ENCODE data around the gene CLEC18B.
A peak's percentile ranks its signal among the peaks of the same experiment; 100 is the strongest.
"Not testable (repeated sequence)": the region's sequence is repeated elsewhere in the genome, so short reads cannot be mapped to it uniquely, and the experiment has no call there.

The CLEC18B gene
- 0 to 0.60 (median 0.32) reads per million in 3 experiments for total RNA-seq

GRCh38 chr16:74420612-74421481, at the start of gene CLEC18B:
Gene CLEC18B, minus strand, starts transcription at chr16:74421478. Its CDS starts 208 bp downstream, at chr16:74421270.
- DNase-seq: not testable (repeated sequence)

- DNase-seq: no peak
These were observed 48.7 kb upstream of the CLEC18B start for GRCh38 chr16:74469946-74470478.

GRCh38 chr16:74468807-74469525, 47.7 kb upstream of the CLEC18B start:
- no peak for DNase-seq

GRCh38 chr16:74466872-74467271, 45.6 kb upstream of the CLEC18B start:
- peak; percentile 36 for DNase-seq

- no peak for DNase-seq
These were observed 44.8 kb upstream of the CLEC18B start for GRCh38 chr16:74465851-74466685.

- no peak for DNase-seq
These were observed 44.0 kb upstream of the CLEC18B start for GRCh38 chr16:74465281-74465680.

GRCh38 chr16:74463888-74464287, 42.6 kb upstream of the CLEC18B start:
- DNase-seq: no peak

GRCh38 chr16:74462361-74462760, 41.1 kb upstream of the CLEC18B start:
- DNase-seq: no peak

- no peak for DNase-seq
These were observed 40.5 kb upstream of the CLEC18B start for GRCh38 chr16:74461826-74462225.

GRCh38 chr16:74460542-74460941, 39.3 kb upstream of the CLEC18B start:
- no peak for DNase-seq

GRCh38 chr16:74456290-74456625, 35.0 kb upstream of the CLEC18B start:
- no peak for DNase-seq

GRCh38 chr16:74455619-74456289, 34.5 kb upstream of the CLEC18B start:
- DNase-seq: no peak

GRCh38 chr16:74455213-74455612, 33.9 kb upstream of the CLEC18B start:
- DNase-seq: no peak

GRCh38 chr16:74451951-74452758, 30.9 kb upstream of the CLEC18B start:
- no peak for DNase-seq

GRCh38 chr16:74450967-74451760, 29.9 kb upstream of the CLEC18B start:
- no peak for DNase-seq

- no peak for DNase-seq
These were observed 29.0 kb upstream of the CLEC18B start for GRCh38 chr16:74450236-74450635.

GRCh38 chr16:74449470-74449869, 28.2 kb upstream of the CLEC18B start:
- no peak for DNase-seq

- DNase-seq: no peak
These were observed 27.7 kb upstream of the CLEC18B start for GRCh38 chr16:74448990-74449389.

- no peak for DNase-seq
These were observed 26.3 kb upstream of the CLEC18B start for GRCh38 chr16:74447578-74447977.

GRCh38 chr16:74446866-74447265, 25.6 kb upstream of the CLEC18B start:
- no peak for DNase-seq

Measured in central memory CD4-positive, alpha-beta T cell (primary cell).